Liver (tissue), 9 donors: Measurements from ENCODE around the gene DMRTA2. TPM values are rescaled to one million over a fixed set of nuclear protein-coding genes. Genes with fewer than 3 reads are reported as not detected.

Experiments
- DNase-seq: peaks from one replicate; pipeline ENCODE4 v3.0.0-alpha.2; 2017; ENCODE audit warnings: low spot score
- H3K27ac ChIP-seq, 2 donors: one replicate each; pipeline ENCODE4 v1.7.0; 2013; ENCODE audit warnings: inconsistent platforms in 2 of 2, low read length in 2 of 2, control low read depth in 1 of 2, low read depth in 1 of 2, mild to moderate bottlenecking in 1 of 2
- H3K27me3 ChIP-seq, 4 donors: one replicate each; pipeline versions ENCODE4 v1.6.1 to v1.7.0; 2013; ENCODE audit warnings: low read length in 3 of 4, inconsistent platforms in 1 of 4, mild to moderate bottlenecking in 1 of 4, moderate library complexity in 1 of 4; ENCODE audit not compliant: control insufficient read depth in 4 of 4, insufficient read depth in 4 of 4
- H3K36me3 ChIP-seq, 4 donors: one replicate each; pipeline versions ENCODE4 v1.6.1 to v1.7.0; 2013; ENCODE audit warnings: low read length in 3 of 4, mild to moderate bottlenecking in 3 of 4, low read depth in 1 of 4, moderate library complexity in 1 of 4; ENCODE audit not compliant: control insufficient read depth in 4 of 4, insufficient read depth in 3 of 4
- H3K4me1 ChIP-seq, 4 donors: one replicate each; pipeline versions ENCODE4 v1.6.1 to v1.7.0; 2013; ENCODE audit warnings: low read length in 3 of 4, mild to moderate bottlenecking in 3 of 4, moderate library complexity in 1 of 4; ENCODE audit not compliant: control insufficient read depth in 4 of 4, insufficient read depth in 4 of 4
- H3K4me3 ChIP-seq, 3 donors: one replicate each; pipeline versions ENCODE4 v1.6.1 to v1.7.0; 2013; ENCODE audit warnings: low read length in 3 of 3, control low read depth in 1 of 3, low read depth in 1 of 3, mild to moderate bottlenecking in 1 of 3
- H3K9ac ChIP-seq, 2 donors: one replicate each; pipeline ENCODE4 v1.7.0; 2013; ENCODE audit warnings: low read length in 2 of 2, mild to moderate bottlenecking in 2 of 2, moderate library complexity in 2 of 2, control low read depth in 1 of 2, low read depth in 1 of 2
- H3K9me3 ChIP-seq, 4 donors: one replicate each; pipeline versions ENCODE4 v1.6.1 to v1.7.0; 2013; ENCODE audit warnings: low read length in 3 of 4; ENCODE audit not compliant: control insufficient read depth in 4 of 4
- ATF3 ChIP-seq: IDR thresholded peaks from 2 replicates; pipeline ENCODE4 v1.6.1; 2016; ENCODE audit warnings: antibody characterized with exemption
- EGR1 ChIP-seq, 2 donors: IDR thresholded peaks; 2 replicates each; pipeline ENCODE4 v1.6.1; 2016 to 2018; ENCODE audit warnings: antibody characterized with exemption in 2 of 2, low read depth in 2 of 2
- FOXA1 ChIP-seq: IDR thresholded peaks from 2 replicates; pipeline ENCODE4 v1.6.1; 2016; ENCODE audit warnings: antibody characterized with exemption
- FOXA2 ChIP-seq: IDR thresholded peaks from 2 replicates; pipeline ENCODE4 v1.6.1; 2016; ENCODE audit warnings: antibody characterized with exemption
- GABPA ChIP-seq, 2 donors: IDR thresholded peaks in 1 of 2; conservative IDR thresholded peaks in 1 of 2; 2 replicates each; pipeline ENCODE4 v1.6.1; 2016; ENCODE audit warnings: antibody characterized with exemption in 2 of 2, mild to moderate bottlenecking in 1 of 2, moderate library complexity in 1 of 2
- JUND ChIP-seq, 2 donors: IDR thresholded peaks; 2 replicates each; pipeline ENCODE4 v1.6.1; 2016; ENCODE audit warnings: antibody characterized with exemption in 2 of 2
- MAX ChIP-seq: IDR thresholded peaks from 2 replicates; pipeline ENCODE4 v1.6.1; 2016; ENCODE audit warnings: antibody characterized with exemption
- NR2F2 ChIP-seq: IDR thresholded peaks from 2 replicates; pipeline ENCODE4 v1.6.1; 2016; ENCODE audit warnings: antibody characterized with exemption
- RAD21 ChIP-seq, 2 donors: IDR thresholded peaks; 2 replicates each; pipeline ENCODE4 v1.6.1; 2016; ENCODE audit warnings: antibody characterized with exemption in 2 of 2, mild to moderate bottlenecking in 2 of 2
- REST ChIP-seq: IDR thresholded peaks from 2 replicates; pipeline ENCODE4 v1.6.1; 2016; ENCODE audit warnings: antibody characterized with exemption, mild to moderate bottlenecking
- RXRA ChIP-seq, 2 donors: IDR thresholded peaks; 2 replicates each; pipeline ENCODE4 v1.6.1; 2017 to 2018; ENCODE audit warnings: antibody characterized with exemption in 2 of 2, mild to moderate bottlenecking in 1 of 2
- SP1 ChIP-seq: IDR thresholded peaks from 2 replicates; pipeline ENCODE4 v1.6.1; 2018; ENCODE audit warnings: antibody characterized with exemption, mild to moderate bottlenecking
- TAF1 ChIP-seq: conservative IDR thresholded peaks from 2 replicates; pipeline ENCODE4 v1.6.1; 2016; ENCODE audit warnings: antibody characterized with exemption, mild to moderate bottlenecking
- ZBTB33 ChIP-seq: IDR thresholded peaks from 2 replicates; pipeline ENCODE4 v1.6.1; 2016; ENCODE audit warnings: antibody characterized with exemption
- WGBS: extraction: QIAGEN DNeasy Blood & Tissue Kit; methylation state at CpG from one replicate; pipeline ENCODE4 v1.1.7; 2013; 5-methylcytosine and 5-hydroxymethylcytosine counted together
- polyA plus RNA-seq, 2 donors: library from polyadenylated mRNA; stranded (reverse) in 1 of 2; unstranded in 1 of 2; fragments of 200-250 nt in 1 of 2; fragments of >200 nt in 1 of 2; fragmentation: Nextera tagmentation in 1 of 2; extraction: Ambion mirVana in 1 of 2; gene quantifications; one replicate each; pipeline versions ENCODE4 v1.2.1 to v1.2.3, GENCODE V29; 2013 to 2015
- total RNA-seq, 2 donors: library from RNA; depleted of rRNA; stranded (reverse); fragments of >200 nt; gene quantifications; one replicate each; pipeline ENCODE4 v1.2.3, GENCODE V29; 2014
- donor health status: healthy.
- donor health status: healthy.
- donor health status: healthy.
- donor health status: healthy.
- donor health status: healthy.

Gene DMRTA2
- total and polyA plus RNA-seq, 4 donors: not detected

- Histone ChIP-seq H3K9me3 (no peaks in the 10 kb centered on the region), H3K36me3 (peaks cover 0 to 6% (median 2%) of the 10 kb centered on the region in 4 donors), H3K27ac (no peak overlapping the region), H3K4me1 (no peaks in the 10 kb centered on the region), H3K27me3 (no peaks in the 10 kb centered on the region), H3K4me3 (no peak overlapping the region), H3K9ac (no peak overlapping the region)
- no peak for DNase-seq
- 91% methylated on average over 5 of the region's 5 CpGs for WGBS
- TF ChIP-seq SP1: no peak
- TF ChIP-seq MAX: no peak
- no peak for TF ChIP-seq ZBTB33
- no peak for TF ChIP-seq RAD21 (IDR thresholded peaks at IDR 0.05)
Observed at GRCh38 chr1:50458507-50458906, 35.3 kb upstream of the DMRTA2 start.

- H3K36me3 ChIP-seq: peaks cover 0 to 10% (median 2%) of the 10 kb centered on the region in 4 donors
- no peaks in the 10 kb centered on the region for H3K9me3 ChIP-seq
- H3K27me3 ChIP-seq: no peaks in the 10 kb centered on the region
- H3K9ac ChIP-seq: no peak overlapping the region
- WGBS: 96% methylated on average over 1 of the region's 1 CpG
- no peaks in the 10 kb centered on the region for H3K4me1 ChIP-seq
- no peak overlapping the region for H3K4me3 ChIP-seq
- no peak overlapping the region for H3K27ac ChIP-seq
- TF ChIP-seq FOXA2 (no peak), NR2F2 (no peak), JUND (IDR thresholded peaks at IDR 0.05) (no peak), RXRA (IDR thresholded peaks at IDR 0.05) (no peak), MAX (no peak), GABPA (IDR thresholded peaks at IDR 0.05 in 1 of 2, conservative IDR thresholded peaks at IDR 0.05 in 1 of 2) (no peak), SP1 (no peak), FOXA1 (no peak), ATF3 (no peak), RAD21 (IDR thresholded peaks at IDR 0.05) (no peak), EGR1 (IDR thresholded peaks at IDR 0.05; ENCODE audit: low read depth in 2 of 2) (no peak), TAF1 (no peak), REST (no peak), ZBTB33 (no peak)
- DNase-seq: no peak
Observed at GRCh38 chr1:50454911-50455310, 31.7 kb upstream of the DMRTA2 start.
